Osteocyte (in vitro differentiated cells): ENCODE data around the gene OPTN. TPM values are rescaled to one million over a fixed set of nuclear protein-coding genes. Genes with fewer than 3 reads are reported as not detected.

ENCODE experiments used
- DNase-seq: peaks from one replicate; pipeline ENCODE4 v3.0.0; 2021; ENCODE audit warnings: mixed read lengths; ENCODE audit not compliant: unreplicated experiment; ENCODE audit errors: extremely low spot score
- H3K27ac Mint-ChIP-seq: one replicate; pipeline ENCODE4 v1.8.0; 2021; ENCODE audit warnings: mild to moderate bottlenecking, mixed read lengths; ENCODE audit not compliant: unreplicated experiment
- H3K27me3 Mint-ChIP-seq: one replicate; pipeline ENCODE4 v1.8.0; 2021; ENCODE audit warnings: mixed read lengths; ENCODE audit not compliant: unreplicated experiment
- H3K36me3 Mint-ChIP-seq: one replicate; pipeline ENCODE4 v1.8.0; 2021; ENCODE audit warnings: mixed read lengths; ENCODE audit not compliant: unreplicated experiment
- H3K4me1 Mint-ChIP-seq: one replicate; pipeline ENCODE4 v1.8.0; 2021; ENCODE audit warnings: mixed read lengths; ENCODE audit not compliant: unreplicated experiment
- H3K4me3 Mint-ChIP-seq: one replicate; pipeline ENCODE4 v1.8.0; 2021; ENCODE audit warnings: mild to moderate bottlenecking, moderate library complexity, mixed read lengths; ENCODE audit not compliant: unreplicated experiment
- H3K9me3 Mint-ChIP-seq: one replicate; pipeline ENCODE4 v1.8.0; 2021; ENCODE audit warnings: mixed read lengths; ENCODE audit not compliant: unreplicated experiment
- total RNA-seq: library from RNA; stranded (reverse); gene quantifications from 2 replicates; pipeline ENCODE4 v1.2.1, GENCODE V29; 2021
- TF ChIP-seq, protein P1 (sequence below): fragments of 200-600 bp; sonication (generic); IDR thresholded peaks from 2 replicates; pipeline ENCODE4 v1.5.0; 2021; ENCODE audit warnings: antibody characterized with exemption, mild to moderate bottlenecking, moderate library complexity

OPTN gene
- total RNA-seq, 1 donor from 2014 or later: 107 TPM

DNA sequence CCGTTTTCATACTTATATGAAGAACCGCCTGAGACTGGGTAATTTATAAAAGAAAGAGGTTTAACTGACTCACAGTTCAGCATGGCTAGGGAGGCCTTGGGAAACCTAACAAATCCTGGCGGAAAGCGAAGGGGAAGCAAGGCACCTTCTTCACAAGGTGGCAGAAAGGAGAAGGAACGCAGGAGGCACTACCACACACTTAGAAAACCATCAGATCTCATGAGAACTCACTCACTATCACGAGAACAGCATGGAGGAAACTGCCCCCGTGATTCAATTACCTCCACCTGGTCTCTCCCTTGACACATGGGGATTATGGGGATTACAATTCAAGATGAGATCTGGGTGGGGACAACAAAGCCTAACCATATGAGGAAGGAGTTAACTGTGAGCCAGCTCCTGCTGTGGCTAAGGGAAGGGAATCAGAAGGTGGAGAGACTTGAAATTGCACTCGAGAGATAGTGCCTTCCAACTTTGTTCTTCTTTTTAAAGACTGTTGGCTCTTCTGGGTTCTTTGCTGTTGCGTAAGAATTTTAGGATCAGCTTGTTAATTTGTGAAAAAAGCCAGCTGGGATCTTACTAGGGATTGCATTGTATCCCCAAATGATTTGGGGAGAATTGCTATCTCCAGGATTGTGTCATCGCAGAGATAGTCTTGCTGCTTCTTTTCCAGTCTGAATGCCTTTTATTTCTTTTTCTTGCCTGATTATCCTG lies 21.0 kb downstream of the OPTN start:
- Mint-ChIP-seq H3K27me3 (no peaks in the 10 kb centered on the region), H3K27ac (peak overlapping the region; percentile 4), H3K36me3 (peaks cover 76% of the 10 kb centered on the region), H3K4me3 (no peak overlapping the region), H3K4me1 (peaks cover 6% of the 10 kb centered on the region), H3K9me3 (no peaks in the 10 kb centered on the region)
- DNase-seq: no peak
- TF ChIP-seq, protein P1, sequence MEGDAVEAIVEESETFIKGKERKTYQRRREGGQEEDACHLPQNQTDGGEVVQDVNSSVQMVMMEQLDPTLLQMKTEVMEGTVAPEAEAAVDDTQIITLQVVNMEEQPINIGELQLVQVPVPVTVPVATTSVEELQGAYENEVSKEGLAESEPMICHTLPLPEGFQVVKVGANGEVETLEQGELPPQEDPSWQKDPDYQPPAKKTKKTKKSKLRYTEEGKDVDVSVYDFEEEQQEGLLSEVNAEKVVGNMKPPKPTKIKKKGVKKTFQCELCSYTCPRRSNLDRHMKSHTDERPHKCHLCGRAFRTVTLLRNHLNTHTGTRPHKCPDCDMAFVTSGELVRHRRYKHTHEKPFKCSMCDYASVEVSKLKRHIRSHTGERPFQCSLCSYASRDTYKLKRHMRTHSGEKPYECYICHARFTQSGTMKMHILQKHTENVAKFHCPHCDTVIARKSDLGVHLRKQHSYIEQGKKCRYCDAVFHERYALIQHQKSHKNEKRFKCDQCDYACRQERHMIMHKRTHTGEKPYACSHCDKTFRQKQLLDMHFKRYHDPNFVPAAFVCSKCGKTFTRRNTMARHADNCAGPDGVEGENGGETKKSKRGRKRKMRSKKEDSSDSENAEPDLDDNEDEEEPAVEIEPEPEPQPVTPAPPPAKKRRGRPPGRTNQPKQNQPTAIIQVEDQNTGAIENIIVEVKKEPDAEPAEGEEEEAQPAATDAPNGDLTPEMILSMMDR: no peak

DNA sequence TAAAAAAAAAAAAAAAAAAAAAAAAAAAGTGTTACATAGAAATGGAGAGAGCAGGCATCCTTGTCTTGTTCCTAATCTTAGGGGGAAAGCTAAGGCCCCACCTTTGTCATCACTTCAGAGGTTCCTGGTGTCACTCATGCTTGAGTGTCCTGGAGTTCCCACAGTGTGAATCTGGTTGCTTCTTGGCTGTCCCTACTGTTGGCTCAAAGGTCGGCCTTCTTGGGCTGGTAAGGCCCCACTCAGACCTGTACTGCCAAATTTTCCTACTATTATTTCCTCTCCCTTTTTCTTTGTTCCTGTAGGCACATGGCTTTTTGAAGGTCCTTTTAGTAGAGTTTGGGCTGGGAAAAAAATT lies 21.5 kb downstream of the OPTN start:
- peaks cover 75% of the 10 kb centered on the region for H3K36me3 Mint-ChIP-seq
- peaks cover 6% of the 10 kb centered on the region for H3K4me1 Mint-ChIP-seq
- no peak for DNase-seq
- no peak overlapping the region for H3K4me3 Mint-ChIP-seq
- TF ChIP-seq, protein P1: no peak
- no peak overlapping the region for H3K27ac Mint-ChIP-seq
- H3K9me3 Mint-ChIP-seq: no peaks in the 10 kb centered on the region
- no peaks in the 10 kb centered on the region for H3K27me3 Mint-ChIP-seq

DNA sequence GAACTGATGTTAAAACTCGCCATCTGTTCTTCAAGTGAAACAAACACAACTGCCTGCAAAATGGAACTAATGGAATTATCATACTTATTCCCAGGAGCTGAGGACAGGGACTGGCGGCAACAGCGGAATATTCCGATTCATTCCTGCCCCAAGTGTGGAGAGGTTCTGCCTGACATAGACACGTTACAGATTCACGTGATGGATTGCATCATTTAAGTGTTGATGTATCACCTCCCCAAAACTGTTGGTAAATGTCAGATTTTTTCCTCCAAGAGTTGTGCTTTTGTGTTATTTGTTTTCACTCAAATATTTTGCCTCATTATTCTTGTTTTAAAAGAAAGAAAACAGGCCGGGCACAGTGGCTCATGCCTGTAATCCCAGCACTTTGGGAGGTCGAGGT lies 36.7 kb downstream of the OPTN start:
- TF ChIP-seq, protein P1: no peak
- no peaks in the 10 kb centered on the region for H3K27me3 Mint-ChIP-seq

DNA sequence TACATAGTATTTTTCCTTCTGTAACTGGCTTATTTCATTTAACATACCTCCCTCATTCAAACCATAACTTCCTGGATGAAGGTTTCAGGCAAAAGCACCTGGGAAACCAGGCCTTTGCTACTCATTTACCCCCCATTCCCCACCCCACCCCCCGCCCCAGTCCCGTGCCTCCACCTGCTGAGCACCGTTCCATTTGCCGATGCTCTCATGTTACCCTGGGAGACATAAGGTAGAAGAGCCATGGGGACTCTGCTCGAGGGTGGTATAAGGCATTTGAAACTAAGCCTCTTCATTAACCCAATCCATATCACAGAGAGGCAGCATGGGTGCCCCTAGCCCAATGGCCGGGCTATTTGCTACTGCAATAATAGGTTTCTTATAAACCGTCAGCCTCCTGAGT lies 39.2 kb downstream of the OPTN start:
- Mint-ChIP-seq H3K4me3 (no peak overlapping the region), H3K36me3 (peaks cover 62% of the 10 kb centered on the region), H3K4me1 (peaks cover 2% of the 10 kb centered on the region), H3K9me3 (peaks cover under 1% of the 10 kb centered on the region), H3K27ac (no peak overlapping the region), H3K27me3 (no peaks in the 10 kb centered on the region)
- no peak for DNase-seq
- TF ChIP-seq, protein P1: no peak

More for the DNA sequence above, 36.7 kb downstream of the OPTN start:
- no peak for DNase-seq
- no peak overlapping the region for H3K4me3 Mint-ChIP-seq
- H3K27ac Mint-ChIP-seq: no peak overlapping the region
- H3K9me3 Mint-ChIP-seq: no peaks in the 10 kb centered on the region
- no peaks in the 10 kb centered on the region for H3K4me1 Mint-ChIP-seq
- H3K36me3 Mint-ChIP-seq: peaks cover 64% of the 10 kb centered on the region

DNA sequence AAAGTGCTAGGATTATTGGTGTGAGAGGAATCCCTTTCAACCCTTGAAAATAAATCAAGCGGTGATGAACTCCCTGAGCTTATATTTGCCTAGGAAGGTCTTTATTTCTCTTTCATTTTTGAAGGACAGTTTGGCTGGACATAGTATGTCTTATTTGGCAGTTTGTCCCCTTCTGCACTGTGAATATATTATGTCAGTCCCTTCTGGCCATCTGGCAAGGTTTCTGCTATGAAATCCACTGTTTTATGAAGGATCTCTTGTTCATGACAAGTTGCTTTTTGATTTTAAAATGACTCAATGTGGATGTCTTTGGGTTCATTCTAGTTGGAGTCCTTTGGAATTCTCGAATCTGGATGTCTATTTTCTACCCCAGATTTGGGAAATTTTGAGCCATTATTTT lies 39.7 kb downstream of the OPTN start:
- Mint-ChIP-seq H3K36me3 (peaks cover 64% of the 10 kb centered on the region), H3K9me3 (peaks cover 6% of the 10 kb centered on the region), H3K27ac (no peak overlapping the region), H3K4me3 (no peak overlapping the region), H3K4me1 (peaks cover 2% of the 10 kb centered on the region), H3K27me3 (no peaks in the 10 kb centered on the region)
- DNase-seq: no peak
- TF ChIP-seq, protein P1: no peak
